Neuronal stem cell (in vitro differentiated cells): ENCODE data around the gene MAPT.

Source experiments
- DNase-seq: peaks from one replicate; pipeline ENCODE4 v3.0.0-alpha.2; 2013; ENCODE audit warnings: low spot score
- H2AFZ ChIP-seq: one replicate; pipeline ENCODE4 v1.6.1; 2013; ENCODE audit warnings: mild to moderate bottlenecking, low read length, inconsistent platforms
- H2AK5ac ChIP-seq: 2 replicates; pipeline ENCODE4 v1.6.1; 2013; ENCODE audit warnings: low read depth, mild to moderate bottlenecking, inconsistent platforms, low read length, moderate library complexity, mixed read lengths
- H2BK120ac ChIP-seq: 2 replicates; pipeline ENCODE4 v1.6.1; 2013; ENCODE audit warnings: low read depth, mild to moderate bottlenecking, inconsistent platforms, low read length, moderate library complexity, mixed read lengths
- H2BK12ac ChIP-seq: one replicate; pipeline ENCODE4 v1.6.1; 2013; ENCODE audit warnings: low read length, inconsistent platforms
- H2BK15ac ChIP-seq: 2 replicates; pipeline ENCODE4 v1.6.1; 2013; ENCODE audit warnings: mild to moderate bottlenecking, low read length, inconsistent platforms, mixed read lengths
- H2BK5ac ChIP-seq: one replicate; pipeline ENCODE4 v1.6.1; 2013; ENCODE audit warnings: inconsistent platforms, mild to moderate bottlenecking, low read length, moderate library complexity
- H3K14ac ChIP-seq: one replicate; pipeline ENCODE4 v1.6.1; 2013; ENCODE audit warnings: low read length, inconsistent platforms
- H3K18ac ChIP-seq: 2 replicates; pipeline ENCODE4 v1.6.1; 2013; ENCODE audit warnings: low read length, inconsistent platforms
- H3K23ac ChIP-seq: 2 replicates; pipeline ENCODE4 v1.6.1; 2013; ENCODE audit warnings: low read depth, mild to moderate bottlenecking, mixed read lengths, low read length, inconsistent platforms; ENCODE audit not compliant: poor library complexity
- H3K27ac ChIP-seq: replicated peaks from 3 replicates; pipeline ENCODE4 v1.5.1; 2013; ENCODE audit warnings: low read length, inconsistent platforms
- H3K27me3 ChIP-seq, 3 experiments: 2 replicates each; pipeline ENCODE4 v1.6.1; 2013; ENCODE audit warnings: low read length in 3 of 3, mild to moderate bottlenecking in 2 of 3, inconsistent platforms in 1 of 3, low read depth in 1 of 3, mixed read lengths in 1 of 3, moderate library complexity in 1 of 3; ENCODE audit not compliant: control insufficient read depth in 3 of 3, insufficient read depth in 3 of 3
- H3K36me3 ChIP-seq, 2 donors: replicated peaks in 1 of 2; 2 replicates each; pipeline ENCODE4 v1.6.1; 2013; ENCODE audit warnings: low read length in 2 of 2; ENCODE audit not compliant: control insufficient read depth in 2 of 2, insufficient read depth in 2 of 2
- H3K4ac ChIP-seq: 2 replicates; pipeline ENCODE4 v1.6.1; 2013; ENCODE audit warnings: inconsistent platforms, mild to moderate bottlenecking, low read length, moderate library complexity
- H3K4me1 ChIP-seq, 2 donors: 1 replicate in 1 of 2; 2 replicates in 1 of 2; pipeline ENCODE4 v1.6.1; 2013; ENCODE audit warnings: low read length in 2 of 2, low read depth in 1 of 2; ENCODE audit not compliant: control insufficient read depth in 2 of 2, insufficient read depth in 1 of 2
- H3K4me2 ChIP-seq: one replicate; pipeline ENCODE4 v1.6.1; 2013; ENCODE audit warnings: mild to moderate bottlenecking, low read length, inconsistent platforms; ENCODE audit not compliant: insufficient read depth, poor library complexity, severe bottlenecking
- H3K4me3 ChIP-seq, 2 donors: 2 replicates each; pipeline ENCODE4 v1.5.1; 2013; ENCODE audit warnings: low read length in 2 of 2, mild to moderate bottlenecking in 2 of 2, inconsistent platforms in 1 of 2, moderate library complexity in 1 of 2
- H3K79me1 ChIP-seq: one replicate; pipeline ENCODE4 v1.6.1; 2013; ENCODE audit warnings: low read depth, mild to moderate bottlenecking, inconsistent platforms, low read length, moderate library complexity
- H3K9ac ChIP-seq: one replicate; pipeline ENCODE4 v1.6.1; 2013; ENCODE audit warnings: mild to moderate bottlenecking, low read depth, low read length, inconsistent platforms; ENCODE audit not compliant: poor library complexity
- H3K9me3 ChIP-seq, 2 donors: replicated peaks in 1 of 2; 2 replicates each; pipeline versions ENCODE3 to v1.6.1; 2013; ENCODE audit warnings: low read length in 2 of 2, mild to moderate bottlenecking in 2 of 2, inconsistent platforms in 1 of 2, low read depth in 1 of 2, mixed read lengths in 1 of 2, moderate library complexity in 1 of 2; ENCODE audit not compliant: control insufficient read depth in 2 of 2, insufficient read depth in 1 of 2
- H4K8ac ChIP-seq: one replicate; pipeline ENCODE4 v1.6.1; 2013; ENCODE audit warnings: low read depth, mild to moderate bottlenecking, inconsistent platforms, low read length, moderate library complexity
- H4K91ac ChIP-seq: one replicate; pipeline ENCODE4 v1.6.1; 2013; ENCODE audit warnings: low read length, low read depth, mild to moderate bottlenecking, inconsistent platforms; ENCODE audit not compliant: poor library complexity
- WGBS, 2 donors: extraction: QIAGEN DNeasy Blood & Tissue Kit; methylation state at CpG; one replicate each; pipeline ENCODE4 v1.1.7; 2013; ENCODE audit warnings: missing lambda C conversion rate in 2 of 2, mixed read lengths in 1 of 2; ENCODE audit not compliant: insufficient read length in 2 of 2, insufficient replicate concordance in 1 of 2; ENCODE audit errors: extremely low coverage in 2 of 2; 5-methylcytosine and 5-hydroxymethylcytosine counted together

MAPT gene

GRCh38 chr17:45923511-45924268 lies 29.3 kb downstream of the MAPT start:
- Histone ChIP-seq H4K91ac (no peak overlapping the region), H3K14ac (no peak overlapping the region), H3K4ac (no peak overlapping the region), H2BK12ac (no peak overlapping the region), H3K36me3 (no peaks in the 10 kb centered on the region), H3K9me3 (peaks cover 0 to 9% of the 10 kb centered on the region in 2 donors), H3K27ac (no peak overlapping the region), H4K8ac (no peak overlapping the region), H3K79me1 (no peaks in the 10 kb centered on the region), H2BK120ac (no peak overlapping the region), H2AK5ac (no peak overlapping the region), H2BK15ac (no peak overlapping the region), H3K4me1 (no peaks in the 10 kb centered on the region), H3K4me2 (no peak overlapping the region), H2BK5ac (peak overlapping the region; percentile 26), H3K9ac (no peak overlapping the region), H3K4me3 (no peak overlapping the region), H3K18ac (no peak overlapping the region), H3K23ac (no peak overlapping the region), H3K27me3 (peaks cover 0 to 48% (median 0%) of the 10 kb centered on the region in 3 experiments), H2AFZ (no peak overlapping the region)
- WGBS, 2 donors: no CpG with 5 or more reads among the region's 7 CpGs
- no peak for DNase-seq

DNA sequence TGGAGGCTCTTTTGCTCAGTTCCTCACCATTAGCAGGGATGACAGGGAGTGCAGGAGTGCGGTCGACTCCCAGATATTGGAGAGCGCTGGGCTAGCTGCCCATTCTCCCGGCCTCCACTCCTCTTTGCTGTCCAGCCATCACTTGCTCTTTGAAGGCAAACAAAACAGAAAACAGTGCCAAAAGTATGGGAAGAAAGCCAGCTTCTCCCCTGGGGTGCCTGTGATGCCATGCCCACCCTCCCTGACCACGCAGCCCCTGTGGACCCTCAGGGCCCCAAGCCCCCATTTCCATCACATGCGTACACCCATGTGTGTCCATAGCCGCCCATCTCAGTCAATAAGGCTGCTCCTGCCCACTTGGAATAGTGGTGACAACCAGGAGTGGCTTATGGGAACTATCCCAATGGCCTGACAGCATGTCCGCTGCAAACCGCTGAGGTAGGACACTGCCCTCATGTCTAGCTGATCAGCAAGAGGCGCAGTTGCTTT lies 30.0 kb downstream of the MAPT start:
- Histone ChIP-seq H3K36me3 (no peaks in the 10 kb centered on the region), H3K27ac (no peak overlapping the region), H3K18ac (no peak overlapping the region), H2AFZ (no peak overlapping the region), H3K4ac (no peak overlapping the region), H3K9me3 (peaks cover 0 to 9% of the 10 kb centered on the region in 2 donors), H3K23ac (peak overlapping the region; percentile 9), H2BK12ac (no peak overlapping the region), H3K4me2 (no peak overlapping the region), H4K91ac (no peak overlapping the region), H3K9ac (no peak overlapping the region), H3K79me1 (no peaks in the 10 kb centered on the region), H3K4me1 (no peaks in the 10 kb centered on the region), H3K14ac (no peak overlapping the region), H2BK120ac (no peak overlapping the region), H2BK5ac (peak overlapping the region; percentile 26), H3K27me3 (peaks cover 0 to 44% (median 0%) of the 10 kb centered on the region in 3 experiments), H4K8ac (no peak overlapping the region), H2AK5ac (no peak overlapping the region), H2BK15ac (no peak overlapping the region), H3K4me3 (no peak overlapping the region)
- no peak for DNase-seq
- no CpG with 5 or more reads among the region's 10 CpGs for WGBS, 2 donors

DNA sequence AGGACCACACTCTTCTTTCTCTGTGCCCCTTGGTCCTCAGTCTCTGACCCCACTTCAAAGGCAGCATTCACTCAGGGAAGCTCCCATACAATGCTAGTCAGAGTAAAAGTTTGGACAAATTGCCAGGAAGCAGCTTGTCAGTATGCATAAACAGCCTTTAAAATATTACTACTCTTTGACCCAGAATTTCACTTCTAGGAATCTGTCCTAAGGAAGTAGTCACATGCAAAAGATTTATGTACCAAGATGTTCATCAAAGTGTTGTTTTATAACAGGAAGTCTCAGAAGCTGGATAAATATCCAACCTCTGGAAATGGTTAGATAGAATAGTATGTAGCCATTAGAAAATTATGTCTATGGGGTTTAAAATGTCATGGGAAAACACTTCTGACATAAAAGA lies 31.0 kb downstream of the MAPT start:
- no peak overlapping the region for H3K4ac ChIP-seq
- no peak overlapping the region for H2AFZ ChIP-seq
- H3K36me3 ChIP-seq: no peaks in the 10 kb centered on the region
- no peak overlapping the region for H3K4me3 ChIP-seq
- H3K18ac ChIP-seq: no peak overlapping the region
- no peak for DNase-seq
- no peak overlapping the region for H3K4me2 ChIP-seq
- H4K91ac ChIP-seq: no peak overlapping the region
- no peak overlapping the region for H3K23ac ChIP-seq
- no peak overlapping the region for H3K14ac ChIP-seq
- no peak overlapping the region for H2BK120ac ChIP-seq
- H4K8ac ChIP-seq: no peak overlapping the region
- no peak overlapping the region for H2BK12ac ChIP-seq
- H3K27ac ChIP-seq: no peak overlapping the region
- H3K9me3 ChIP-seq: peaks cover 0 to 9% of the 10 kb centered on the region in 2 donors
- no peak overlapping the region for H2BK15ac ChIP-seq
- peaks cover 0 to 38% (median 0%) of the 10 kb centered on the region in 3 experiments for H3K27me3 ChIP-seq
- H3K4me1 ChIP-seq: no peaks in the 10 kb centered on the region
- no peak overlapping the region for H3K9ac ChIP-seq
- no peak overlapping the region for H2BK5ac ChIP-seq
- H3K79me1 ChIP-seq: no peaks in the 10 kb centered on the region
- no peak overlapping the region for H2AK5ac ChIP-seq

GRCh38 chr17:45927247-45927646 lies 32.9 kb downstream of the MAPT start:
- no peaks in the 10 kb centered on the region for H3K36me3 ChIP-seq
- H3K18ac ChIP-seq: no peak overlapping the region
- H3K79me1 ChIP-seq: no peaks in the 10 kb centered on the region
- no peak overlapping the region for H2BK120ac ChIP-seq
- H3K27me3 ChIP-seq: peaks cover 0 to 19% (median 0%) of the 10 kb centered on the region in 3 experiments
- no peak overlapping the region for H4K91ac ChIP-seq
- no peak overlapping the region for H2BK12ac ChIP-seq
- H3K9ac ChIP-seq: no peak overlapping the region
- no peak overlapping the region for H3K4me2 ChIP-seq
- no CpG with 5 or more reads among the region's 4 CpGs for WGBS, 2 donors
- DNase-seq: no peak
- H2BK5ac ChIP-seq: no peak overlapping the region
- H3K27ac ChIP-seq: no peak overlapping the region
- no peak overlapping the region for H2AK5ac ChIP-seq
- no peak overlapping the region for H2BK15ac ChIP-seq
- no peak overlapping the region for H3K23ac ChIP-seq
- H2AFZ ChIP-seq: no peak overlapping the region
- peaks cover 0 to 9% of the 10 kb centered on the region in 2 donors for H3K9me3 ChIP-seq
- H3K14ac ChIP-seq: no peak overlapping the region
- H3K4me3 ChIP-seq: no peak overlapping the region
- no peak overlapping the region for H4K8ac ChIP-seq
- no peaks in the 10 kb centered on the region for H3K4me1 ChIP-seq
- H3K4ac ChIP-seq: no peak overlapping the region
